Endothelial cell of umbilical vein (primary cell): ENCODE data around the gene SCAANT1. TPM values are rescaled to one million over a fixed set of nuclear protein-coding genes. Genes with fewer than 3 reads are reported as not detected.

Experiments
- BruUV-seq: library from RNA; stranded (reverse); fragments of 400-500 nt; replicated peaks from 2 replicates; lab custom pipeline; 2021; lab: Mats Ljungman, UMichigan
- CTCF ChIA-PET: fragments of 300-600, 350-600 bp; sonication (Branson Sonifier 250); formaldehyde crosslinking; loops from one replicate; lab custom pipeline; 2021; ENCODE audit warnings: antibody characterized with exemption, inconsistent platforms; lab: Charles Lee
- POLR2A ChIA-PET: fragments of 300-600, 350-600 bp; sonication (Branson Sonifier 250); formaldehyde crosslinking; loops from one replicate; lab custom pipeline; 2021; ENCODE audit warnings: antibody characterized with exemption, inconsistent platforms; lab: Charles Lee
- DNase-seq: peaks from one replicate; pipeline ENCODE4 v3.0.0-alpha.2; 2011; ENCODE audit warnings: low read depth, low spot score
- FAIRE-seq: peaks from 2 replicates; lab custom pipeline; 2011; peaks lifted over from hg19 to GRCh38; lab: Jason Lieb, UNC
- H2AFZ ChIP-seq: 2 replicates; pipeline ENCODE4 v1.6.0; 2012; ENCODE audit warnings: low read depth, low read length, control low read depth, inconsistent platforms
- H3K27ac ChIP-seq: 2 replicates; pipeline ENCODE4 v1.5.1; 2011; ENCODE audit warnings: low read depth, mild to moderate bottlenecking, control low read depth, low read length, moderate library complexity; ENCODE audit not compliant: insufficient read depth
- H3K27me3 ChIP-seq, 2 experiments: 2 replicates each; pipeline versions ENCODE4 v1.6.0 to v1.6.1; 2011; ENCODE audit warnings: low read length in 2 of 2, mixed read lengths in 1 of 2; ENCODE audit not compliant: control insufficient read depth in 2 of 2, insufficient read depth in 2 of 2
- H3K36me3 ChIP-seq, 2 experiments: 2 replicates in 1 of 2; 3 replicates in 1 of 2; pipeline ENCODE4 v1.5.1; 2011; ENCODE audit warnings: low read length in 2 of 2, mild to moderate bottlenecking in 1 of 2, moderate library complexity in 1 of 2; ENCODE audit not compliant: control insufficient read depth in 2 of 2, insufficient read depth in 2 of 2; ENCODE audit errors: extremely low read depth in 1 of 2
- H3K4me1 ChIP-seq: 3 replicates; pipeline ENCODE4 v1.5.1; 2011; ENCODE audit warnings: mild to moderate bottlenecking, low read length; ENCODE audit not compliant: control insufficient read depth, insufficient read depth; ENCODE audit errors: extremely low read depth
- H3K4me2 ChIP-seq: 2 replicates; pipeline ENCODE4 v1.6.1; 2011; ENCODE audit warnings: low read length, control low read depth, mixed read lengths; ENCODE audit not compliant: insufficient read depth
- H3K4me3 ChIP-seq, 3 experiments: fragments of 200-600 bp in 1 of 3; sonication (generic), shearing (Covaris generic) in 1 of 3; replicated peaks in 1 of 3; 2 replicates each; pipeline ENCODE4 v1.5.1; 2011 to 2016; ENCODE audit warnings: control low read depth in 3 of 3, low read length in 3 of 3, mild to moderate bottlenecking in 2 of 3, inconsistent platforms in 1 of 3, low read depth in 1 of 3, moderate library complexity in 1 of 3; ENCODE audit not compliant: insufficient read depth in 1 of 3
- H3K79me2 ChIP-seq: 2 replicates; pipeline ENCODE4 v1.6.0; 2012; ENCODE audit warnings: low read length, inconsistent platforms; ENCODE audit not compliant: control insufficient read depth, insufficient read depth
- H3K9ac ChIP-seq: replicated peaks from 2 replicates; pipeline ENCODE3; 2011; ENCODE audit warnings: low read length, control low read depth; ENCODE audit not compliant: insufficient read depth; ENCODE audit errors: extremely low read depth
- H3K9me1 ChIP-seq: replicated peaks from 3 replicates; pipeline ENCODE4 v1.6.0; 2011; ENCODE audit warnings: mild to moderate bottlenecking, low read length; ENCODE audit not compliant: control insufficient read depth, insufficient read depth; ENCODE audit errors: extremely low read depth
- H3K9me3 ChIP-seq: replicated peaks from 2 replicates; pipeline ENCODE4 v1.5.1; 2012; ENCODE audit warnings: low read length, inconsistent platforms; ENCODE audit not compliant: control insufficient read depth, insufficient read depth
- H4K20me1 ChIP-seq: replicated peaks from 2 replicates; pipeline ENCODE3; 2011; ENCODE audit warnings: mild to moderate bottlenecking, low read length; ENCODE audit not compliant: control insufficient read depth, insufficient read depth; ENCODE audit errors: extremely low read depth
- EZH2 ChIP-seq: IDR thresholded peaks from 2 replicates; pipeline ENCODE4 v1.6.1; 2012; ENCODE audit warnings: borderline replicate concordance, low read depth, mild to moderate bottlenecking, moderate library complexity, low read length, inconsistent platforms; ENCODE audit not compliant: severe bottlenecking
- FOS ChIP-seq: IDR thresholded peaks from 2 replicates; pipeline ENCODE4 v1.6.1; 2011; ENCODE audit warnings: mild to moderate bottlenecking, low read length, moderate library complexity, borderline replicate concordance; ENCODE audit not compliant: insufficient read depth
- GATA2 ChIP-seq: IDR thresholded peaks from 2 replicates; pipeline ENCODE4 v1.7.0; 2011; ENCODE audit warnings: low read depth, mild to moderate bottlenecking, moderate library complexity, mixed read lengths, low read length; ENCODE audit not compliant: insufficient read length, insufficient read depth
- JUN ChIP-seq: IDR thresholded peaks from 2 replicates; pipeline ENCODE4 v1.6.1; 2011; ENCODE audit warnings: borderline replicate concordance, low read depth; ENCODE audit not compliant: insufficient read length, insufficient read depth
- MAX ChIP-seq: IDR thresholded peaks from 2 replicates; pipeline ENCODE4 v1.6.1; 2011; ENCODE audit not compliant: insufficient read depth, insufficient read length
- MYC ChIP-seq: IDR thresholded peaks from one replicate; pipeline ENCODE4 v1.6.1; 2011; ENCODE audit warnings: mild to moderate bottlenecking, low read depth, low read length
- POLR2A ChIP-seq: IDR thresholded peaks from 2 replicates; pipeline ENCODE4 v1.6.1; 2012; ENCODE audit warnings: low read depth, mild to moderate bottlenecking, control low read depth, low read length
- POLR2AphosphoS5 ChIP-seq: IDR thresholded peaks from 2 replicates; pipeline ENCODE4 v1.6.1; 2012; ENCODE audit warnings: low read depth, mild to moderate bottlenecking, control low read depth, low read length, moderate library complexity; ENCODE audit not compliant: insufficient read depth
- dilution Hi-C: fragments of 300-500 bp; cut with MboI; formaldehyde crosslinking; loops from one replicate; pipeline ENCODE4 v1.15.0; 2019; ENCODE audit warnings: low sequenced_read_pairs; ENCODE audit not compliant: extremely low pct_ligation_motif_present
- intact Hi-C: fragments of 100-400 bp; cut with micrococcal nuclease; formaldehyde crosslinking; loops from one replicate; pipeline ENCODE4 v1.10.0; 2022
- polyA plus RNA-seq, 4 experiments: library from polyadenylated mRNA; depleted of rRNA in 3 of 4; stranded (reverse) in 3 of 4; unstranded in 1 of 4; fragments of >200 nt; gene quantifications; 2 replicates each; pipeline versions ENCODE4 v1.2.1 to v1.2.3, GENCODE V29; 2011 to 2012; ENCODE audit warnings: missing spikeins in 1 of 4
- total RNA-seq: library from RNA; stranded (reverse); gene quantifications from 2 replicates; pipeline ENCODE4 v1.2.3, GENCODE V29; 2021
- TF ChIP-seq, protein P1 (sequence below), 2 donors: IDR thresholded peaks; 1 replicate in 1 of 2; 2 replicates in 1 of 2; pipeline ENCODE4 v1.5.1; 2011; ENCODE audit warnings: low read length in 2 of 2, mild to moderate bottlenecking in 2 of 2, moderate library complexity in 2 of 2, control low read depth in 1 of 2, inconsistent platforms in 1 of 2, low read depth in 1 of 2; ENCODE audit not compliant: insufficient read depth in 1 of 2; ENCODE audit errors: extremely low read depth in 1 of 2

The SCAANT1 gene
- total and polyA plus RNA-seq, 2 donors (not counting 3 experiments of a cell fraction or from before 2014, with no cell fraction given): not detected

DNA sequence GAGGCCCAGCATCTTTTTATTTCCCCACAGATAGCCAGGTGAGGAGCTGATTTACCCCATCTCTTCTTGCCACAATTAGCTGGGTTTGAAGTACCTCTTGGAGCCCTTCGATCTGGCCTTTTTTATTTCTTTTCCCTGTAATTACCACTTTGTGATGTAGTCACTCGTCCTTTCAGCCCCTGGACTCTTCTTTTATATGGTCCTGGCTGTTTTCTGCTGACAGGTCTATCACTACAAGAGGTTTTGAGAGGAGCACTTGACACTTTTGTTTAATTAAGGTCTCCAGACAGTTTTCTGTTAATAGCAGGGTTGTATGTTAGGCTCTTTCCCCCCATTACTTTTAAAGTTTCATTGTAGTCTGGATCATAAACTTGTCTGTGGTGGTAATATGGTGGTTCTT is 36.7 kb downstream of the SCAANT1 start:
- peaks cover 62% of the 10 kb centered on the region for H3K79me2 ChIP-seq
- H3K4me3 ChIP-seq: no peak overlapping the region
- peaks cover 5% of the 10 kb centered on the region for H4K20me1 ChIP-seq
- H2AFZ ChIP-seq: no peak overlapping the region
- FAIRE-seq: no peak
- ChIA-PET POLR2A (interaction anchor here (0.6 kb wide), 1 partner anchor 9 kb away, joined by 3 read pairs; no protein-coding TSS in a partner anchor), CTCF (no interaction called here)
- no peaks in the 10 kb centered on the region for H3K9me1 ChIP-seq
- BruUV-seq: no TSS peak
- H3K4me1 ChIP-seq: peaks cover 2% of the 10 kb centered on the region
- no peaks in the 10 kb centered on the region for H3K27me3 ChIP-seq
- H3K9ac ChIP-seq: no peak overlapping the region
- H3K27ac ChIP-seq: no peak overlapping the region
- H3K36me3 ChIP-seq: no peaks in the 10 kb centered on the region
- intact Hi-C loops (no loop called here), dilution Hi-C loops (no loop called here)
- no peak for TF ChIP-seq JUN
- TF ChIP-seq MAX: no peak
- no peak for TF ChIP-seq POLR2A
- no peak for TF ChIP-seq MYC
- TF ChIP-seq GATA2: no peak
- no peak for TF ChIP-seq FOS
- no peak for TF ChIP-seq EZH2
- TF ChIP-seq, protein P1, sequence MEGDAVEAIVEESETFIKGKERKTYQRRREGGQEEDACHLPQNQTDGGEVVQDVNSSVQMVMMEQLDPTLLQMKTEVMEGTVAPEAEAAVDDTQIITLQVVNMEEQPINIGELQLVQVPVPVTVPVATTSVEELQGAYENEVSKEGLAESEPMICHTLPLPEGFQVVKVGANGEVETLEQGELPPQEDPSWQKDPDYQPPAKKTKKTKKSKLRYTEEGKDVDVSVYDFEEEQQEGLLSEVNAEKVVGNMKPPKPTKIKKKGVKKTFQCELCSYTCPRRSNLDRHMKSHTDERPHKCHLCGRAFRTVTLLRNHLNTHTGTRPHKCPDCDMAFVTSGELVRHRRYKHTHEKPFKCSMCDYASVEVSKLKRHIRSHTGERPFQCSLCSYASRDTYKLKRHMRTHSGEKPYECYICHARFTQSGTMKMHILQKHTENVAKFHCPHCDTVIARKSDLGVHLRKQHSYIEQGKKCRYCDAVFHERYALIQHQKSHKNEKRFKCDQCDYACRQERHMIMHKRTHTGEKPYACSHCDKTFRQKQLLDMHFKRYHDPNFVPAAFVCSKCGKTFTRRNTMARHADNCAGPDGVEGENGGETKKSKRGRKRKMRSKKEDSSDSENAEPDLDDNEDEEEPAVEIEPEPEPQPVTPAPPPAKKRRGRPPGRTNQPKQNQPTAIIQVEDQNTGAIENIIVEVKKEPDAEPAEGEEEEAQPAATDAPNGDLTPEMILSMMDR (IDR thresholded peaks at IDR 0.05; ENCODE audit: extremely low read depth in 1 of 2, insufficient read depth in 1 of 2, low read depth in 1 of 2, low read length in 2 of 2): no peak
- TF ChIP-seq POLR2AphosphoS5: no peak
- H3K4me2 ChIP-seq: no peak overlapping the region
- no peaks in the 10 kb centered on the region for H3K9me3 ChIP-seq
- DNase-seq: no peak
